ENCODE results near the gene NUDT19.
"Not testable (repeated sequence)": the region's sequence is repeated elsewhere in the genome, so short reads cannot be mapped to it uniquely, and the experiment has no call there.

Gene NUDT19

DNA sequence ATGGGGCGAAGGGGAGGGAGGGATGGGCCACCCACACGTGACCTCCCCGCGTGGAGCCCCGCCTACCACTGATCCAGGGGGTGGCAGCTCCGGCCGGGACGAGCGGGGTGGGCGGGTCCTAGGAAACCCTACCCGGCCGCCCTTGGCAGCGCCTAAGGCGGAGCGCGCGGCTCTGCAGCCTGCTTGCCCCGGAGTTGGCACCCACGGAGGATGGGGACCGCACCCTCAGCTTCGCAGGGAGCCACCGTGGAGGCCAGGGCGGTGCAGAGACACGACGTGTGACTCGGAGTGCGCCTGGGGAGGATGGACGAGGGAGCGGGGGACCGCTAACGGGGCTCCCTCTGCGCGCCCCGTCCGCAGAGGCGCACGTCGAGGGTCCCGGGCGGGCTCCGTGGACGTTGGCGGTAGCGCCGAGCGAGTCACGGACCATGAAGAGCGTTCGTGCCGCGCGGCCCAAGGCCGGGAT is 15.9 kb upstream of the NUDT19 start, which contains the start of gene RGS9BP:
TSS of gene RGS9BP (plus strand) at position 129 of the 466 bp plus-strand sequence. CDS start 416 bp downstream, outside the sequence.
- peak; percentile 47 to 78 for DNase-seq

- no peak for DNase-seq
Observed at GRCh38 chr19:32676186-32676894, 15.3 kb upstream of the NUDT19 start.

DNA sequence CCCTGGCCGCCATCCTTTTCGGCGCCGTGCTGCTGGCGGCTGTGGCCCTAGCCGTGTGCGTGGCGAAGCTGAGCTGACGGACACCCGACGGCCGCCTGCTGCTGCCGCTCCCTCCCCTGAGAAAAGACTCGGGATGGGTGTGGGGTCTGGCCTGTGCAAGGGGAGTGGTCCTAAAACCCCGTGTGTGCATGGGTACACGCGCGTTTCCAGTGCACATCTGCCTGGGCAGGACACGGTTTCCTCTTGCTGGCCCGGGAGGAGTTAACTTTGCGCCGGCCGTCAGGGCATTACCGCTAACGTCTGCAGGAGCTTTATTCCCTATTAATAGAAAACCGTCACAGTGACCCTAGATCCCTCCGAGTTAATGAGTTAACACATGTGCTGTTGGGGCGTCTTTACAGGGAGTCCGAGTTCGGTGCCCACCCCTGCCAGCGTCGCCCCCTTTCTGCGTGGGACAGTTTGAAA is 14.7 kb upstream of the NUDT19 start:
- no peak for DNase-seq

- DNase-seq, result peak; percentile 8 to 18
Observed at GRCh38 chr19:32677657-32678056, 14.0 kb upstream of the NUDT19 start.

DNA sequence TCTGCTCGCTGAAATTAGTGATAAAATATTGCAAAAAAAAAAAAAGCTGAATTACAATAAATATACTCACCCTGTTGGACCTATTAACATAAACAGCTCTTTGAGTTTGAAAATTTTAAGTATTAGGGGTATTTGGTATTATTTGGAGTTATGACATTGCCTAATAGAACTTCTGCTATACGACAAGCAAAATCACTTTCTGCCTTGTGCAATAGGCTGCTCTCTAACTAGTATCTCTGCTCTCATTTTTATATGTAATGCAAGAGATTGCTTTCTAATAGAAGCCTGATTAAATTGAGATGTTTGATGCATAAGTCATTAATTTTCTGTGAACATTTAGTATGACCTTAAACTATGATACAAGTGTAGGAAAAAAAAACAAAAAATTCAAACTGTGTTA is 10.6 kb upstream of the NUDT19 start:
- no peak for DNase-seq

DNA sequence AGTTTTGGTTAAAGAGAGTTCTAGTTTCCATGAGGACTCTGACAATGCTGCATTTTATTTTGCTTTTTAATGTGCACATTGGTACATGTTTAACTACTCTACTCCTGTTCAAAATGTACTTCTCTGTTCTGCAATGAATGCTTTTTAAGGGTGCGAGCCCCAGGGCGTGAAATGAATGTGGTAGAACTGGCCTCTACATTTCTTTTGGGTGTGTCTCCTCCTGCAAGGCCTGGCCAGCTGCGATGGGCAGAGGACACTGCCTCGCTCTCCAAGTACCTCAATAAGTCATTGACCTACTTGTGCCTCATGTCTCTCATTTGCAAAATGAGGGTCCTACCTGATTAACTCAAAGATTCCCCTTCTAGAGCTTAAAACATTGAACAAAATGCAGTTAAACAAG is 9.3 kb upstream of the NUDT19 start:
- DNase-seq, result no peak

- no peak for DNase-seq
Observed at GRCh38 chr19:32686847-32687475, 4.7 kb upstream of the NUDT19 start.

DNA sequence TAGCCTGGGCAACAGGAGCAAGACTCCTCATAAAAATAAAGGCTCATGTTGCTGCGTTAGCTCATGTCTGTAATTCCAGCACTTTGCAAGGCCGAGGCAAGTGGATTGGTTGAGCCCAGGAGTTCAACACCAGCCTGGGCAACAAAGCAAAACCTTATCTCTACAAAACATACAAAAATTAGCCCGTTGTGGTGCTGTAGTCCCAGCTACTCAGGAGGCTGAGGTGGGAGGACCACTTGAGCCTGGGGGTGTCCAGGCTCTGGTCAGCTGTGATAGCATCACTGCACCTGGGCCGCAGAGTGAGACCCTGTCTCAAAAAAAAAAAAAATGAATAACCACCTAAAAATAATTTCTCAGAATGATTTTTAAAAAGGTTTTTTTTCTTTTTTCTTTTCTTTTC is 3.9 kb upstream of the NUDT19 start:
- no peak for DNase-seq

DNA sequence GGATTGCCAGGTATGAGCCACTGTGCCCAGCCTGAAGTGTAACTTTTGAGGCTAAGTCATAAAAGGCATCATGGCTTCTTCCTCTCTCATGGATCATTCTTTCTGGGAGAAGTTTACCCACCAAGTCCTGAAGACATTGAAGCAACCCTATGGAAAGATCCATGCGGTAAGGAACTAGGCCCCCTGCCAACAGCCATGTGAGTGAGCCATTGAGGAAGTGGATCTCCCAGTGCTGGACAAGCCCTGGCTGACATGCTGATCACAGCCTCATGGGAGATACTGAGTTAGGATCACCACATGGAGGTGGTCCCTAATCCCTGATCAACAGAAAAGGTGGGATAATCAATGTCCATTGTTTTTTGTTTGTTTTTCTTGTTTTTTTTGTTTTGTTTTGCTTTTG is 3.3 kb upstream of the NUDT19 start:
- DNase-seq, result no peak

- peak in 1 of 2 experiments; percentile 16 for DNase-seq
Observed at GRCh38 chr19:32691952-32692726, 518 bp downstream of the NUDT19 start.

GRCh38 chr19:32692727-32693061 is 1.1 kb downstream of the NUDT19 start:
- peak in 1 of 2 experiments; percentile 12 for DNase-seq

DNA sequence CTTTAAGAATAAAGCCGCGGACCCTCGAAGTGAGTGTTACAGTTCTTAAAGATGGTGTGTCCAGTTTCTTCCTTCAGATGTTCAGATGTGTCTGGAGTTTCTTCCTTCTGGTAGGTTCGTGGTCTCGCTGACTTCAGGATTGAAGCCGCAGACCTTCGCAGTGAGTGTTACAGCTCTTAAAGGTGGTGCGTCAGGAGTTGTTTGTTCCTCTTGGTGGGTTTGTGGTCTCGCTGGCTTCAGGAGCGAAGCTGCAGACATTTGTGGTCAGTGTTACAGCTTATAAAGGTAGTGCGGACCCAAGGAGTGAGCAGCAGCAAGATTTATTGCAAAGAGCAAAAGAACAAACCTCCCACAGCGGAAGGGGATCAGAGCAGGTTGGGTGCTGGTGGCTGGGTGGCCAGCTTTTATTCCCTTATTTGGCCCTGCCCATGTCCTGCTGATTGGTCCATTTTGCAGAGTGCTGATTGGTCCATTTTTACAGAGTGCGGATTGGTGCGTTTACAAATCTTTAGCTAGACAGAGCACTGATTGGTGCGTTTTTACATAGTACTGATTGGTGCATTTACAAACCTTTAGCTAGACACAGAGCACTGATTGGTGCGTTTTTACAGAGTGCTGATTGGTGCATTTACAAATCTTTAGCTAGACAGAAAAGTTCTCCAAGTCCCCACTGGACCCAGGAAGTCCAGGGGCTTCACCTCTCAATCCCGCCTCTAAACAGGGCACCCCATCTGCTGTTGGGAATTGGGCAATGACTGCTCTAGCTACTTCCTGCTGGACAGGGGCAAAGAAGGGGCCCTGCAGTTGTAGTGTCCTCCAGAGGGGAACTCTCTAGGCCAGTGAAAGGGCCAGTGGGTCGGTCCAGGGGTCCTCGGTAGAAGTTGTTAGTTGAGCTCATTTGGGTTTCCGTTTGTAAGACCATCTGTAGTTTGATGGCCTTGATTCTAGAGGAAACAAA is 1.8 kb downstream of the NUDT19 start:
- DNase-seq, result peak in 1 of 2 experiments; percentile 24

DNA sequence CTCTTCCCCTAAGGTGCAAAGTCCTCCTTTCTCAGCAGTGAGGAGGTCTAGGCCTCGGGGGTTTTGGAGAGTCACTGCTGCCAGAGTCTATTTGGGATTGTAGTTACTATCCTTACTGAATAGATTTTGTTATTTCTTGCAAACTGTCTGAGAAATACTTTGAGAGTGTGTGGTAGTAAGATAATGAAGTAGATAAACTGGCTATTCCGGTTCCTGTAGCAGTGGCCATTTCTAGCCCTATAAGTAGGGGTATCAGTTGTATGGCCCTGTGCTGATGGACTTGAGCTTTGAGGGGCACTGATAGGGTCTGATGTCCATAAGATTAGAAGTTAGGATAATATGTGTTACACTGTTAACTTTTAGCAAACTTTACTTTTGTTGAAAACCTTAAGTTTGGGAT is 2.7 kb downstream of the NUDT19 start:
- DNase-seq, result not testable (repeated sequence)

- DNase-seq, result not testable (repeated sequence)
Observed at GRCh38 chr19:32694851-32695250, 3.2 kb downstream of the NUDT19 start.

- DNase-seq, result peak; percentile 28 to 45
Observed at GRCh38 chr19:32695506-32695905, 3.9 kb downstream of the NUDT19 start.

GRCh38 chr19:32696771-32697170 is 5.2 kb downstream of the NUDT19 start:
- DNase-seq, result not testable (repeated sequence)

- DNase-seq, result not testable (repeated sequence)
Observed at GRCh38 chr19:32700129-32700528, 8.5 kb downstream of the NUDT19 start.

- DNase-seq, result no peak
Observed at GRCh38 chr19:32702010-32702409, 10.4 kb downstream of the NUDT19 start.

DNA sequence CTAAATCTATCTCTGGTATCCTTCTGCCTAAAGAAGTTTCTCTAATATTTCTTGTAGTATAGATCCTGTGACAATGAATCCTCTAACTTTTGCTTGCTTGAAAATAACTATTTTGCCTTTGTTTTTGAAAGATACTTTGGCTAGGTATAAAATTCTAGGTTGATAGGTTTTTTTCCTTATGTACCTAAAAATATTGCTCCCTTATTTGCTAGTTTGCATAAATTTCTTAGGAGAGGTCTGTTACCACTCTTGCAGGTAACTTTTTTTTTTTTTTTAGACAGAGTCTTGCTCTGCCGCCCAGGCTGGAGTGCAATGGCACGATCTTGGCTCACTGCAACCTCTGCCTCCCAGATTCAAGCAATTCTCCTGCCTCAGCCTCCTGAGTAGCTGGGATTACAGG is 12.4 kb downstream of the NUDT19 start:
- not testable (repeated sequence) for DNase-seq

DNA sequence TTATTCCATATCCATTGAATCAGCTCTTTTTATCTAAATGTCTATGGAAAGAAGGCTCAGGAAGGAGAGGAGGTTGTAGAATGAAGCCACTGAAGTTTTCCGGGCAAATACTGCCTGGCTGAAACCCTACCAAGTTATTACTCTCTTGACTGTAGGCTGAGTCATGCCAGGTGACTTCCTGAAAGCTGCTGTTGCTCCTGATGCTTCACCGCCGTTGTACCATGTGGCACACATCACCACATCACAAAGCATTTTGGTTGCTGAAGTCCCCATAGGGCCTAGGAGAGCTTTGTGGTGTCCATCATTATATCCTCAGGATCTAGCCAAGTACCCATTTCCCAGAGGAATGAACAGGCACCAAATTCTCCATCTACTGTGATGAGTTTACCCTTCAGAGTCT is 16.8 kb downstream of the NUDT19 start:
- no peak for DNase-seq

DNA sequence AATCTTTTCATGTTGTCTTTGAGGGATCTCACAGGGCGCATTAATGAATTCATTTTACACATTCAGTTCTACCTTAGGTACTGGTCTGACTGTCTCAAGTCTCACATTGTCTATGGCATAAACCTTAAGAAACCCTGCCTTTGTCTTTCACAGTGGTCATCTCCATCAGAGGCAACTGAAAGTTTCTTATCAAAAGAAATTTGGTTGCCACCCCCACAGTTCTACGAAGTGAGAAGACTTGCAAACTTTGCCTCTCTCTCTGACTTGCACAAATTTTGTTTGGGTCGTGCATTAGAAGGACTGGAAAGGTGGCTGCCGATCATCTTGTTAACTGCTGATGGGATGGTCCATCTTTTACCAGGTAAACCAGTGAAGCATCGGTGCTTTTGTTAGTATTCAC is 17.4 kb downstream of the NUDT19 start:
- DNase-seq, result no peak

- no peak for DNase-seq
Observed at GRCh38 chr19:32711747-32712146, 20.1 kb downstream of the NUDT19 start.
